Gastrocnemius medialis (tissue), 4 donors: ENCODE data around the gene SCGN. TPM values are rescaled to one million over a fixed set of nuclear protein-coding genes. Genes with fewer than 3 reads are reported as not detected.

Experiments
- ATAC-seq, 2 donors: fragments of 150-250 bp; one replicate each; pipeline ENCODE4 v1.9.1; 2016
- DNase-seq, 2 donors: peaks; one replicate each; pipeline ENCODE4 v3.0.0-alpha.2; 2019
- H3K27ac ChIP-seq, 4 donors: fragments of 200-600 bp; sonication (generic); 1 replicate in 1 of 4; 2 replicates in 3 of 4; pipeline ENCODE4 v1.5.1; 2016 to 2018; ENCODE audit warnings: mild to moderate bottlenecking in 2 of 4, moderate library complexity in 1 of 4
- H3K27me3 ChIP-seq, 3 donors: fragments of 200-600 bp; sonication (generic) in 2 of 3; 1 replicate in 1 of 3; 2 replicates in 2 of 3; pipeline versions ENCODE4 v1.5.1 to v1.6.0; 2016 to 2019; ENCODE audit warnings: mild to moderate bottlenecking in 1 of 3, moderate library complexity in 1 of 3
- H3K36me3 ChIP-seq, 2 donors: fragments of 200-600 bp; sonication (generic) in 1 of 2; one replicate each; pipeline ENCODE4 v1.5.1; 2017 to 2018
- H3K4me1 ChIP-seq, 2 donors: fragments of 200-600 bp; sonication (generic) in 1 of 2; one replicate each; pipeline ENCODE4 v1.5.1; 2016 to 2017; ENCODE audit warnings: mild to moderate bottlenecking in 2 of 2
- H3K4me3 ChIP-seq, 4 donors: fragments of 200-600 bp; sonication (generic) in 3 of 4; 1 replicate in 1 of 4; 2 replicates in 3 of 4; pipeline ENCODE4 v1.5.1; 2016 to 2019; ENCODE audit warnings: mild to moderate bottlenecking in 2 of 4
- H3K9me3 ChIP-seq, 3 donors: fragments of 200-600 bp; sonication (generic) in 2 of 3; 1 replicate in 1 of 3; 2 replicates in 2 of 3; pipeline ENCODE4 v1.5.1; 2016 to 2019
- POLR2A ChIP-seq, 2 donors: fragments of 450-650 bp; IDR thresholded peaks; one replicate each; pipeline ENCODE4 v1.6.1; 2017; ENCODE audit warnings: antibody characterized with exemption in 2 of 2, mild to moderate bottlenecking in 2 of 2, moderate library complexity in 2 of 2
- in situ Hi-C, 4 donors: fragments of 200-750 bp; cut with MboI; loops; one replicate each; pipeline versions ENCODE4 v1.15.0 to v1.8.0; 2017; ENCODE audit warnings: low sequenced_read_pairs in 4 of 4
- intact Hi-C: fragments of 100-400 bp; cut with DNase I; formaldehyde crosslinking; loops from one replicate; pipeline ENCODE4 v1.15.1; 2023; ENCODE audit warnings: low total_unique reads
- total RNA-seq, 4 donors: library from RNA; depleted of rRNA; stranded (reverse); fragments of >200 nt; gene quantifications; one replicate each; pipeline versions ENCODE4 v1.1.0 to v1.2.3, GENCODE V29; 2016
- TF ChIP-seq, protein P1 (sequence below), 5 experiments: fragments of 450-650 bp in 3 of 5; fragments of 200-600 bp in 2 of 5; sonication (generic) in 2 of 5; IDR thresholded peaks in 4 of 5; conservative IDR thresholded peaks in 1 of 5; 1 replicate in 4 of 5; 2 replicates in 1 of 5; pipeline ENCODE4 v1.5.1; 2016 to 2019; ENCODE audit warnings: antibody characterized with exemption in 5 of 5, mild to moderate bottlenecking in 3 of 5, moderate library complexity in 3 of 5

Gene SCGN
- total RNA-seq, 4 donors from 2014 or later = not detected

DNA sequence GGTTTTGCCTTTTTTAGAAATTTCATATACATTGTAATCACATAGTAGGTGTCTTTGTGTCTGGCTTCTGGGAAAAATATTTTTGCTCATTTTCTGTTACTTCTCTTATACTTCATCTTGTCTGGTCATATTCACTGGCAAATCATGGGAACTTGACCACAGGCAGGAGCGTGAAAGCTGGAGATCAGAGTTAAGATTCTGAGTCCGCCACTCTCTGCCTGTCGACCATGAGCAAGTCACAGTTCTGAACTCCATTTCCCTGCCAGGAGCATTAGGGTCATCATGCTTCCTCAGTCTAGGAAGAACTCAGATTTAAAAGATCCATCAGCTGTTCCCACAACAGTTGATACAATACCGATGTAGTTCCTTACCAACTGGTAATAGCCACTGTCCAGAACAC is 12.4 kb upstream of the SCGN start:
- Histone ChIP-seq H3K27ac (no peak overlapping the region), H3K9me3 (no peaks in the 10 kb centered on the region), H3K27me3 (no peaks in the 10 kb centered on the region), H3K36me3 (no peaks in the 10 kb centered on the region), H3K4me3 (no peak overlapping the region), H3K4me1 (no peaks in the 10 kb centered on the region)
- TF ChIP-seq, protein P1, sequence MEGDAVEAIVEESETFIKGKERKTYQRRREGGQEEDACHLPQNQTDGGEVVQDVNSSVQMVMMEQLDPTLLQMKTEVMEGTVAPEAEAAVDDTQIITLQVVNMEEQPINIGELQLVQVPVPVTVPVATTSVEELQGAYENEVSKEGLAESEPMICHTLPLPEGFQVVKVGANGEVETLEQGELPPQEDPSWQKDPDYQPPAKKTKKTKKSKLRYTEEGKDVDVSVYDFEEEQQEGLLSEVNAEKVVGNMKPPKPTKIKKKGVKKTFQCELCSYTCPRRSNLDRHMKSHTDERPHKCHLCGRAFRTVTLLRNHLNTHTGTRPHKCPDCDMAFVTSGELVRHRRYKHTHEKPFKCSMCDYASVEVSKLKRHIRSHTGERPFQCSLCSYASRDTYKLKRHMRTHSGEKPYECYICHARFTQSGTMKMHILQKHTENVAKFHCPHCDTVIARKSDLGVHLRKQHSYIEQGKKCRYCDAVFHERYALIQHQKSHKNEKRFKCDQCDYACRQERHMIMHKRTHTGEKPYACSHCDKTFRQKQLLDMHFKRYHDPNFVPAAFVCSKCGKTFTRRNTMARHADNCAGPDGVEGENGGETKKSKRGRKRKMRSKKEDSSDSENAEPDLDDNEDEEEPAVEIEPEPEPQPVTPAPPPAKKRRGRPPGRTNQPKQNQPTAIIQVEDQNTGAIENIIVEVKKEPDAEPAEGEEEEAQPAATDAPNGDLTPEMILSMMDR (IDR thresholded peaks at IDR 0.05 in 4 of 5, conservative IDR thresholded peaks at IDR 0.05 in 1 of 5) = no peak
- no peak for TF ChIP-seq POLR2A (IDR thresholded peaks at IDR 0.05)
- intact Hi-C loops = no loop called here
- no peak for DNase-seq
- no peak for ATAC-seq
- in situ Hi-C loops = no loop called here

- Histone ChIP-seq H3K36me3 (no peaks in the 10 kb centered on the region), H3K4me1 (no peaks in the 10 kb centered on the region), H3K9me3 (no peaks in the 10 kb centered on the region), H3K4me3 (no peak overlapping the region), H3K27me3 (no peaks in the 10 kb centered on the region), H3K27ac (no peak overlapping the region)
- no peak for DNase-seq
- in situ Hi-C loops = no loop called here
- ATAC-seq = no peak
- TF ChIP-seq, protein P1 (IDR thresholded peaks at IDR 0.05 in 4 of 5, conservative IDR thresholded peaks at IDR 0.05 in 1 of 5) = no peak
- no peak for TF ChIP-seq POLR2A (IDR thresholded peaks at IDR 0.05)
- intact Hi-C loops = no loop called here
These were observed 11.6 kb upstream of the SCGN start for GRCh38 chr6:25640446-25640845.

GRCh38 chr6:25640891-25641290 is 11.1 kb upstream of the SCGN start:
- ATAC-seq = no peak
- H3K27ac ChIP-seq = no peak overlapping the region
- H3K4me3 ChIP-seq = no peak overlapping the region
- in situ Hi-C loops = no loop called here
- H3K9me3 ChIP-seq = no peaks in the 10 kb centered on the region
- no peak for DNase-seq
- H3K4me1 ChIP-seq = no peaks in the 10 kb centered on the region
- H3K36me3 ChIP-seq = no peaks in the 10 kb centered on the region
- intact Hi-C loops = no loop called here
- H3K27me3 ChIP-seq = peaks cover 0 to 1% (median 0%) of the 10 kb centered on the region in 3 donors
- no peak for TF ChIP-seq POLR2A (IDR thresholded peaks at IDR 0.05)
- TF ChIP-seq, protein P1 (IDR thresholded peaks at IDR 0.05 in 4 of 5, conservative IDR thresholded peaks at IDR 0.05 in 1 of 5) = no peak

- TF ChIP-seq, protein P1 (IDR thresholded peaks at IDR 0.05 in 4 of 5, conservative IDR thresholded peaks at IDR 0.05 in 1 of 5) = no peak
- Histone ChIP-seq H3K36me3 (no peaks in the 10 kb centered on the region), H3K27me3 (peaks cover 0 to 2% (median 0%) of the 10 kb centered on the region in 3 donors), H3K4me3 (no peak overlapping the region), H3K9me3 (no peaks in the 10 kb centered on the region), H3K27ac (no peak overlapping the region), H3K4me1 (no peaks in the 10 kb centered on the region)
- ATAC-seq = no peak
- intact Hi-C loops = no loop called here
- in situ Hi-C loops = no loop called here
- DNase-seq = no peak
These were observed 10.6 kb upstream of the SCGN start for GRCh38 chr6:25641377-25641776.

- Histone ChIP-seq H3K9me3 (no peaks in the 10 kb centered on the region), H3K4me3 (no peak overlapping the region), H3K27ac (no peak overlapping the region), H3K36me3 (no peaks in the 10 kb centered on the region), H3K27me3 (peaks cover 0 to 2% (median 0%) of the 10 kb centered on the region in 3 donors), H3K4me1 (no peaks in the 10 kb centered on the region)
- TF ChIP-seq POLR2A (IDR thresholded peaks at IDR 0.05) = no peak
- TF ChIP-seq, protein P1 (IDR thresholded peaks at IDR 0.05 in 4 of 5, conservative IDR thresholded peaks at IDR 0.05 in 1 of 5) = no peak
- DNase-seq (no peak), ATAC-seq (no peak)
- intact Hi-C loops (no loop called here), in situ Hi-C loops (no loop called here)
These were observed 9.9 kb upstream of the SCGN start for GRCh38 chr6:25641940-25642666.
